GM23248 (cell line): ENCODE data around the gene SCTR. TPM values are rescaled to one million over a fixed set of nuclear protein-coding genes. Genes with fewer than 3 reads are reported as not detected.

Experiments
- DNase-seq: peaks from one replicate; pipeline ENCODE4 v3.0.0-alpha.2; 2015
- H2AFZ ChIP-seq: fragments of 200-600 bp; sonication (generic); 2 replicates; pipeline ENCODE4 v1.6.1; 2016; ENCODE audit warnings: antibody characterized with exemption
- H3F3A ChIP-seq: fragments of 200-600 bp; sonication (generic); 2 replicates; pipeline ENCODE4 v1.6.1; 2016; ENCODE audit warnings: mild to moderate bottlenecking, antibody characterized with exemption, mixed run types; ENCODE audit not compliant: insufficient read depth
- H3K27ac ChIP-seq: fragments of 200-600 bp; sonication (generic); 2 replicates; pipeline ENCODE4 v1.5.1; 2016; ENCODE audit warnings: mild to moderate bottlenecking
- H3K27me3 ChIP-seq: fragments of 200-600 bp; sonication (generic); replicated peaks from 2 replicates; pipeline ENCODE4 v1.6.1; 2016; ENCODE audit warnings: mild to moderate bottlenecking; ENCODE audit not compliant: insufficient read depth
- H3K36me3 ChIP-seq: fragments of 200-600 bp; sonication (generic); 2 replicates; pipeline ENCODE4 v1.6.1; 2016; ENCODE audit warnings: low read depth, mild to moderate bottlenecking
- H3K4me1 ChIP-seq: fragments of 200-600 bp; sonication (generic); 2 replicates; pipeline ENCODE4 v1.6.1; 2016; ENCODE audit warnings: mild to moderate bottlenecking; ENCODE audit not compliant: insufficient read depth
- H3K4me2 ChIP-seq: fragments of 200-600 bp; sonication (generic); one replicate; pipeline ENCODE4 v1.6.1; 2016; ENCODE audit warnings: mild to moderate bottlenecking; ENCODE audit not compliant: unreplicated experiment
- H3K4me3 ChIP-seq: fragments of 200-600 bp; sonication (generic); 2 replicates; pipeline ENCODE4 v1.5.1; 2016; ENCODE audit warnings: mild to moderate bottlenecking
- H3K79me2 ChIP-seq: fragments of 200-600 bp; sonication (generic); 2 replicates; pipeline ENCODE4 v1.6.1; 2016; ENCODE audit warnings: mild to moderate bottlenecking; ENCODE audit not compliant: insufficient read depth
- H3K9ac ChIP-seq: fragments of 200-600 bp; sonication (generic); 2 replicates; pipeline ENCODE4 v1.6.1; 2016; ENCODE audit warnings: mild to moderate bottlenecking
- H3K9me2 ChIP-seq: fragments of 200-600 bp; sonication (generic); 2 replicates; pipeline ENCODE4 v1.6.1; 2016; ENCODE audit warnings: mixed run types, mild to moderate bottlenecking, moderate library complexity; ENCODE audit not compliant: insufficient read depth
- H3K9me3 ChIP-seq: fragments of 200-600 bp; sonication (generic); one replicate; pipeline ENCODE4 v1.6.1; 2017; ENCODE audit warnings: low read depth
- H4K20me1 ChIP-seq: fragments of 200-600 bp; sonication (generic); 2 replicates; pipeline ENCODE4 v1.6.0; 2016; ENCODE audit not compliant: insufficient read depth
- EZH2 ChIP-seq: fragments of 200-600 bp; sonication (generic); IDR thresholded peaks from 2 replicates; pipeline ENCODE4 v1.6.1; 2018; ENCODE audit warnings: antibody characterized with exemption, mild to moderate bottlenecking; ENCODE audit not compliant: insufficient read depth, poor library complexity, severe bottlenecking
- EZH2phosphoT487 ChIP-seq: fragments of 200-600 bp; sonication (generic); IDR thresholded peaks from 2 replicates; pipeline ENCODE4 v1.6.1; 2018; ENCODE audit warnings: antibody characterized with exemption, moderate library complexity, mild to moderate bottlenecking, low read depth; ENCODE audit not compliant: insufficient read depth
- WGBS, 2 experiments: methylation state at CpG; one replicate each; pipeline ENCODE4 v1.1.6; 2015 to 2017; ENCODE audit warnings: low lambda C conversion rate in 2 of 2, low coverage in 1 of 2; ENCODE audit errors: missing lambda C conversion rate in 2 of 2; 5-methylcytosine and 5-hydroxymethylcytosine counted together
- in situ Hi-C: fragments of 300-500 bp; cut with MboI; formaldehyde crosslinking; loops from 2 replicates; pipeline ENCODE4 v1.15.0; 2020
- polyA plus RNA-seq: library from polyadenylated mRNA; unstranded; fragments of >200 nt; fragmentation: Nextera tagmentation; extraction: Ambion mirVana; gene quantifications from 2 replicates; pipeline ENCODE4 v1.2.1, GENCODE V29; 2016
- total RNA-seq: library from RNA; depleted of rRNA; stranded (reverse); fragments of >200 nt; shearing (Covaris generic); gene quantifications from 2 replicates; pipeline ENCODE4 v1.2.3, GENCODE V29; 2014

The SCTR gene
- total and polyA plus RNA-seq, 2 experiments from 2014 or later = not detected

GRCh38 chr2:119521433-119522050 is 2.7 kb downstream of the SCTR start:
- Histone ChIP-seq H3K9ac (no peak overlapping the region), H3F3A (no peaks in the 10 kb centered on the region), H4K20me1 (no peaks in the 10 kb centered on the region), H3K4me1 (no peaks in the 10 kb centered on the region), H3K79me2 (no peaks in the 10 kb centered on the region), H3K4me2 (no peak overlapping the region), H3K9me2 (no peaks in the 10 kb centered on the region), H3K4me3 (no peak overlapping the region), H3K27me3 (peaks cover 56% of the 10 kb centered on the region), H3K9me3 (no peaks in the 10 kb centered on the region), H3K27ac (no peak overlapping the region), H2AFZ (no peak overlapping the region), H3K36me3 (no peaks in the 10 kb centered on the region)
- TF ChIP-seq EZH2phosphoT487 (no peak), EZH2 (no peak)
- WGBS, 2 experiments = 70 to 72% methylated on average over 11 of the region's 11 CpGs
- in situ Hi-C loops = no loop called here
- DNase-seq = no peak

- Histone ChIP-seq H3K4me3 (no peak overlapping the region), H4K20me1 (no peaks in the 10 kb centered on the region), H3K9me3 (no peaks in the 10 kb centered on the region), H3K27me3 (peaks cover 50% of the 10 kb centered on the region), H3K36me3 (no peaks in the 10 kb centered on the region), H3F3A (no peaks in the 10 kb centered on the region), H3K4me2 (no peak overlapping the region), H3K9ac (no peak overlapping the region), H3K9me2 (no peaks in the 10 kb centered on the region), H3K27ac (no peak overlapping the region), H2AFZ (no peak overlapping the region), H3K4me1 (no peaks in the 10 kb centered on the region), H3K79me2 (no peaks in the 10 kb centered on the region)
- 31 to 33% methylated on average over 3 of the region's 3 CpGs for WGBS, 2 experiments
- in situ Hi-C loops = no loop called here
- no peak for DNase-seq
- TF ChIP-seq EZH2 = no peak
- no peak for TF ChIP-seq EZH2phosphoT487
These were observed 3.4 kb downstream of the SCTR start for GRCh38 chr2:119520696-119521432.

- peaks cover 42% of the 10 kb centered on the region for H3K27me3 ChIP-seq
- no peak overlapping the region for H3K4me3 ChIP-seq
- no peak overlapping the region for H3K4me2 ChIP-seq
- no peaks in the 10 kb centered on the region for H4K20me1 ChIP-seq
- no peaks in the 10 kb centered on the region for H3K9me3 ChIP-seq
- no peaks in the 10 kb centered on the region for H3K9me2 ChIP-seq
- H3K4me1 ChIP-seq = no peaks in the 10 kb centered on the region
- no peak overlapping the region for H2AFZ ChIP-seq
- in situ Hi-C loops = no loop called here
- H3K36me3 ChIP-seq = no peaks in the 10 kb centered on the region
- H3K79me2 ChIP-seq = no peaks in the 10 kb centered on the region
- WGBS, 2 experiments = 64 to 66% methylated on average over 10 of the region's 10 CpGs
- no peaks in the 10 kb centered on the region for H3F3A ChIP-seq
- H3K9ac ChIP-seq = no peak overlapping the region
- H3K27ac ChIP-seq = no peak overlapping the region
- DNase-seq = no peak
- no peak for TF ChIP-seq EZH2phosphoT487
- no peak for TF ChIP-seq EZH2
These were observed 5.2 kb downstream of the SCTR start for GRCh38 chr2:119519057-119519408.

- Histone ChIP-seq H3K36me3 (no peaks in the 10 kb centered on the region), H3K9ac (no peak overlapping the region), H3K27ac (no peak overlapping the region), H3K4me1 (no peaks in the 10 kb centered on the region), H3K27me3 (peaks cover 42% of the 10 kb centered on the region), H3K4me3 (no peak overlapping the region), H3F3A (no peaks in the 10 kb centered on the region), H4K20me1 (no peaks in the 10 kb centered on the region), H3K4me2 (no peak overlapping the region), H3K79me2 (no peaks in the 10 kb centered on the region), H2AFZ (no peak overlapping the region), H3K9me3 (no peaks in the 10 kb centered on the region), H3K9me2 (no peaks in the 10 kb centered on the region)
- in situ Hi-C loops = no loop called here
- TF ChIP-seq EZH2 (no peak), EZH2phosphoT487 (no peak)
- DNase-seq = no peak
- WGBS, 2 experiments = 59 to 63% methylated on average over 10 of the region's 10 CpGs
These were observed 5.8 kb downstream of the SCTR start for GRCh38 chr2:119518401-119519056.
